HepG2 (cell line): ENCODE measurements around the gene PDGFA.

ENCODE experiments used
- ARNTL ChIP-seq: sonication (generic); formaldehyde crosslinking; IDR thresholded peaks from 2 replicates; pipeline ENCODE4 v1.4.0; 2020; ENCODE audit warnings: mild to moderate bottlenecking, missing genetic modification reagents
- HNRNPK ChIP-seq: fragments of 200-400 bp; formaldehyde crosslinking; IDR thresholded peaks from 2 replicates; pipeline ENCODE4 v1.6.1; 2018; ENCODE audit warnings: low read length, low read depth, moderate library complexity, mild to moderate bottlenecking; ENCODE audit not compliant: poor library complexity, severe bottlenecking
- NR2C2 ChIP-seq: sonication (generic); formaldehyde crosslinking; IDR thresholded peaks from 2 replicates; pipeline ENCODE4 v1.4.0; 2020; ENCODE audit warnings: missing genetic modification reagents, mild to moderate bottlenecking, moderate library complexity, borderline replicate concordance
- RFX1 ChIP-seq: fragments of 450-650 bp; IDR thresholded peaks from 2 replicates; pipeline ENCODE4 v1.6.1; 2017
- SMARCE1 ChIP-seq: fragments of 450-650 bp; IDR thresholded peaks from 2 replicates; pipeline ENCODE4 v1.6.1; 2017; ENCODE audit warnings: borderline replicate concordance
- TBP ChIP-seq: sonication (generic); formaldehyde crosslinking; IDR thresholded peaks from 2 replicates; pipeline ENCODE4 v1.5.0; 2020; ENCODE audit warnings: missing genetic modification reagents
- U2AF1 ChIP-seq: fragments of 200-400 bp; formaldehyde crosslinking; optimal IDR thresholded peaks from 2 replicates; pipeline ENCODE3; 2017; ENCODE audit warnings: mild to moderate bottlenecking, low read depth, low read length
- WIZ ChIP-seq: sonication (generic); formaldehyde crosslinking; IDR thresholded peaks from 2 replicates; pipeline ENCODE4 v1.5.1; 2020; ENCODE audit warnings: mild to moderate bottlenecking, missing genetic modification reagents
- ZNF432 ChIP-seq: sonication (generic); formaldehyde crosslinking; IDR thresholded peaks from 2 replicates; pipeline ENCODE4 v1.5.0; 2020; ENCODE audit warnings: missing genetic modification reagents, mild to moderate bottlenecking, borderline replicate concordance
- ZZZ3 ChIP-seq: sonication (generic); formaldehyde crosslinking; IDR thresholded peaks from 2 replicates; pipeline ENCODE4 v1.4.0; 2020; ENCODE audit warnings: missing genetic modification reagents, mild to moderate bottlenecking, borderline replicate concordance
- TF ChIP-seq, protein P1 (sequence below): sonication (generic); formaldehyde crosslinking; IDR thresholded peaks from 2 replicates; pipeline ENCODE4 v1.4.0; 2020; ENCODE audit warnings: missing genetic modification reagents

DNA sequence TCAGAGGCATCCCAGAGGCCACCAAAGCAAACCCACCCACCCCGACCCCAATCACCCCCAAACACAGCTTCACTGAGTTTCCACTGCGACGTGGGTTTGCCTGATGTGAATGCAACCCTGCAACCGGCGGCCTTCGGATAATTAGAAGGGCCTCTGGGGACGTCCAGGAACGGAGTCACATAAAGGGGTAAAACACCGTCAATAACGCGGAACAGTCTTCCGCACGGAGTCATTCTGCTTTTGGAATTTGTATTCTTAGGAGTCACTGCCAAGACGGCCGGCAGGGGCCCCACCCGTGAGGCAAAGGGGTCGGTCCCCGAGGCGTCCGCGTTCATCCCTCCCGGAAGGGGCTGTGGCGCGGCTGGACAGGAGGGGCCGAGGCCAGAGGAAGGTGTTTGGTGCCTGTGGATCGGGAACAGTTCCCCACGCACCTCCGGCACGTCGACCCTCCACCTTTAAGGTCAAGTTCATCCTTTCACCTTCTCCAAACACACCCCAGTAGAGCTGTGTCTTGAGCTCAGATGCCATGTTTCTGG lies 36.7 kb upstream of the PDGFA start:
- TF ChIP-seq, protein P1, sequence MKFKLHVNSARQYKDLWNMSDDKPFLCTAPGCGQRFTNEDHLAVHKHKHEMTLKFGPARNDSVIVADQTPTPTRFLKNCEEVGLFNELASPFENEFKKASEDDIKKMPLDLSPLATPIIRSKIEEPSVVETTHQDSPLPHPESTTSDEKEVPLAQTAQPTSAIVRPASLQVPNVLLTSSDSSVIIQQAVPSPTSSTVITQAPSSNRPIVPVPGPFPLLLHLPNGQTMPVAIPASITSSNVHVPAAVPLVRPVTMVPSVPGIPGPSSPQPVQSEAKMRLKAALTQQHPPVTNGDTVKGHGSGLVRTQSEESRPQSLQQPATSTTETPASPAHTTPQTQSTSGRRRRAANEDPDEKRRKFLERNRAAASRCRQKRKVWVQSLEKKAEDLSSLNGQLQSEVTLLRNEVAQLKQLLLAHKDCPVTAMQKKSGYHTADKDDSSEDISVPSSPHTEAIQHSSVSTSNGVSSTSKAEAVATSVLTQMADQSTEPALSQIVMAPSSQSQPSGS (CRISPR knock-in tag) = no peak
- no peak for TF ChIP-seq SMARCE1
- no peak for TF ChIP-seq ARNTL
- TF ChIP-seq NR2C2 (CRISPR knock-in tag) = no peak
- no peak for TF ChIP-seq U2AF1
- no peak for TF ChIP-seq ZNF432
- TF ChIP-seq ZZZ3 = no peak
- TF ChIP-seq RFX1 = no peak
- no peak for TF ChIP-seq WIZ
- TF ChIP-seq TBP (CRISPR knock-in tag) = no peak
- no peak for TF ChIP-seq HNRNPK
